Measurements from ENCODE around the gene RAB3C.

Gene RAB3C

DNA sequence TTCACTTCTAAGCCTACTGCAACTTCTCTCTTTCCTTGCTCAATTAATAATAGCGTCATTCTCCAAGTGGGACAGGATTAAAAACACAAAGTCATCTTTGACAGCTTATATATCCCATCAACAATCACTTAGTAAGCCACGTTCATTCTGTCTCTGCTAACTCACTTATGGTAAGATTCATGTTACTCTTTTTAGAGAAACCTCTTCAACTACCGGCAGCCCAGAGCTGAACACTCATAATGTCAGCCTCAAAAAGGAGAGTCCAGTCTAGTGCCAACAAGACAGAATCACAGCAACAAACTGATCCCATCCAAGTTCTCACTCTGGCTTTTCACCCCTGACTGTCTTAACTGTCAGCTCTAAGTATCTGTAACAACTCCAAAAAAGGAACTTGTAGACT, 196.0 kb downstream of the RAB3C start:
- DNase-seq, result no peak

DNA sequence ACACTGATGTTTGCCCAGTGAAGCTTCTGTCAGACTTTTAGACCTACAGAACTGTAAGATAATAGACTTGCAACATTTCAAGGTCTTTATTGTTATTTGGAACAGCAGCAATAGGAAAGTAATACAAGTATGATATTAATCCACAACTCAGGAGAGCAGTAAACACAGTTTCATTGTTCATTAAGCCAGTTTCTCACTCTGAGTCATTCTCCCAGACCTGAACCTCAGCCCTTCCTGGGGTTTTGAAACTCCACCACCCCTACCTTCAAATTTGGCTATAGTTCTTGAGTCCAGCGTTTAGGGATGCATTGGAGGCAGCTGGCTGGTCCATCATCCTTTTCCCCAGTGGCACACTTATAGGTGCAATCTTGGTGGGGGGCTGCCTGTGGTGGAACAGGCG, 203.2 kb downstream of the RAB3C start:
- DNase-seq, result no peak

DNA sequence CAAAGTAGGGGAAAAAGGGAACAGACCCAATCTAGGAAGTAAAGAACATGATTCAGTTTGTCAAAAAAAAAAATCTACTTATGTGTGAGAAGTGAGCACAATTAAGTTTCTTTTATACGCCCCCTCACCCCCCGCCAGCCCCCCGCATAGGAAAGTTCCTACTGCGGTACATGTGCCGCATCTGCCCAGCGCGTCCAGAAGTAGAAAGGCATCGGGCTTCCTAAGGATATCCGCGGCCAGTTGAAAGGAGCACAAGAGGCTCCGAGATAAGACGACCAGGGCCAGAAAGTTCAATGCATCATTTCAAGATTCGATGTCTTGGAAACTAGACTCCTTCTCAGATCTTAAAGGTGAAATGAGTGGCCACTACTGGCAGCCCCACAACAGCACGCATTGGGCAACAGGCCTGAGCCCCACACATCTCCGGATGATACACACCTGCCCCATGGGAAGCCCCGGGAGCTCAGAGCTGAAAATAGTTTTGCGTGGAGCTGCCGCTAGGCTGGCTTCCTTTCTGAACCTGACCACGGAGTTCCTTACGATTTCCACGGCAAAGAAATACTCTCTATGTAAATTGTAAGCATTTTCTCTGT, 203.9 kb downstream of the RAB3C start:
- no peak for DNase-seq

GRCh38 chr5:58787987-58788386, 205.1 kb downstream of the RAB3C start:
- DNase-seq, result no peak

DNA sequence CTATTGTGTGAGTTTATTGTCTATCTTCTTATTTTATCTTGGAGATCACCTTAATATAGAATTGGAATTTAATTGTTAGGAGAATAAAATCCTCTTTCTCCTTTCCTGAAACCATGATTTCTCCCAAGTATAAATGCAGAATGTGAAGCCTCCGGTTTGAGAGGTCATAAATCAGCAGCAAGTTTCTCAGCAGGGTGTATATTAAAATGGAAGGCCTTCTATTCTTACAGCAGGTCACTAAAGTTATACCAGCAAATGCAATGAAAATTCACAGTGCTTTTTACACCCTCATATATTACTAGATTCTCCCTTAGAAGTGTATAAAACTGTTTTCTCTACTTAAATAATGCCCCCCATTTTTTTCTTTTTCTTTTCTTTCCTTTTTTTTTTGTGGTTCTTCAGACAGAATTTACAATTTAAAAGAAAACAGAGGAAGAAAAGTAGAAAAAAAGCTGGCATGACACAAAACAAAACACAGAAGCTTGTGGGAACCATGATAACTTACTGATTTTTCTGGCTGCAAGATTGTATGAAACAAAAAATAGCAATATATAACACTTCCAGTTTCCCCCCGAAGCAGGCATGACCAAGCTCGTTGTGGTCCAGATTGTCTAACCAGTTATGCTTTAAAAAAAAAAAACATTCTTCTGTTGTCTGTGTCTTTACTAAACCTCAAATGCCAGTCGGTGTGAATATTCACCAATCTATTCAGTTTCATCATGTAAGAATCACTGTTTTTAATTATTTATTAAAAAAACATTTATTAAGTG, 211.2 kb downstream of the RAB3C start:
- no peak for DNase-seq

GRCh38 chr5:58794875-58795274, 212.0 kb downstream of the RAB3C start:
- no peak for DNase-seq

DNA sequence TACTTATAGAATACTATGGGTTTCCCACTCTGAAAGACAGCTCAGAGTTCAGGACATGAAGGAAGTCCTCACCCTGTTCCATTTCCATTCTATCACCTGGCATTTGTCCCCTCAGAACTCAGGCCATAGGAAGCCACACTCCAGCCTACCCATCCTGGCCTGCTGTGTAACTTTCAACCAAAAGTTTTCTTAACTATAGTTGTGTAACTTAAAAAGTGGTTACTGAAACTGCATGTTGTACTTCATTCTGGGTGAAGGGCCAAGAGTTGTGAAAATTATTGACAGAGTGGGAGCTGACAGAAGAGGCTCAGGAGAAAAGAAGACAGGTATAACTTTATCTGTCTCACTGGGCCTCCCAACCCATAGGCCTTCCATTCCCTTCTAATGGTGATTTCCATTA, 212.5 kb downstream of the RAB3C start:
- DNase-seq, result no peak

DNA sequence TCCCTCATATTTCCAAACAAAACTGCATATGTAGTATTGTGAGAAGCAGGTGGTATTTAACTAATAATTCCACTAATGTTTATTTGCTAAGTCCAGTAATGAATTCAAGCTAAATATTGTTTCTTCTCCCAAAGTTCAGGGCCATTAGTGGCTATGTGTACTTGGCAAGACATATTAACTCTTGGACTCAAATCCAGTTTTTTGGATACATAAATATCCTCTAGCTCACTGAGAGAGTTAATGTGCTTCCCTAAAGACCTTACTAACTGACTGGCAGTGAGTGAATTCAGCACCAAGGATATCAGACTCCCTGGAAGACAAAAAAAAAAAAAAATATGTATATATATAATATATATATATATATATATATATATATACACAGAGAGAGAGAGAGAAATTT, 214.1 kb downstream of the RAB3C start:
- DNase-seq, result no peak

- no peak for DNase-seq
These were observed 217.5 kb downstream of the RAB3C start for GRCh38 chr5:58800356-58800755.

GRCh38 chr5:58800861-58801540, 218.1 kb downstream of the RAB3C start:
- no peak for DNase-seq

- no peak for DNase-seq
These were observed 220.2 kb downstream of the RAB3C start for GRCh38 chr5:58803056-58803455.

DNA sequence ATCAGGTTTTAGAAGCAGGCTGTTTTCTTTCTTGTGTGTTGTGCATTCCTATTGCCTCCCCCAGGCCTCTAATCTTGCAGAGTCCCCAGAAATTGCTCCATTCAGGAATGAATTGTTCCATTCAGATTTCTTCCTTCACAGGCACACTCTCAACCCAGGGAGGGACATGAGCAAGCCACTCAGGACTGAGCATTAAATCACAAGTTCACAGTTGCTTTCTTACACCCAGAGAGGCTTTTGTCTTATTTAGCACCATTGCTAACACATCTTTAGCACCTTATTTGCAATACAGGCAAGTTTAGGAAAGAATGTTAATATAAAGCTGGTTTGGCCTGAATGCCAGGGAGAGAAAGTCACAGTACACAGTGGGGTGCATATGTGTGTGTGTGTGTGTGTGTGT, 221.4 kb downstream of the RAB3C start:
- DNase-seq, result no peak

DNA sequence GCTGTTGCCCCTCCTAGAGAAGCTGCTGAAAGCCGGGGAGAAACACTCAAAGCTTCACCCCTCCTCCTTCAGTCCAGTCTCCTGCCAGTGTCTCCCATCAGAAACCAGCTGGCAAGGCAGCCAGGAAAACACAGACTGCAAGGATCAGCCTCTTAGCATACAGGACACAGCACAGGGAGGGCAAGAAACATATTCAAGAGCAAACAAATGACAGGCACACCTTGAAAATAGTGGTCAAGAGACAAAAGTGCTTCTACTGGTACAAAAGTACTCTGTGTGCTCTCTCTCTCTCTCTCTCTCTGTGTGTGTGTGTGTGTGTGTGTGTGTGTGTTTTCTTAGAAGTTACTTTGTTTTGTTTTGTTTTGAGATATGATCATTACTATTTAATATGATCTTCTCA, 227.2 kb downstream of the RAB3C start:
- no peak for DNase-seq

DNA sequence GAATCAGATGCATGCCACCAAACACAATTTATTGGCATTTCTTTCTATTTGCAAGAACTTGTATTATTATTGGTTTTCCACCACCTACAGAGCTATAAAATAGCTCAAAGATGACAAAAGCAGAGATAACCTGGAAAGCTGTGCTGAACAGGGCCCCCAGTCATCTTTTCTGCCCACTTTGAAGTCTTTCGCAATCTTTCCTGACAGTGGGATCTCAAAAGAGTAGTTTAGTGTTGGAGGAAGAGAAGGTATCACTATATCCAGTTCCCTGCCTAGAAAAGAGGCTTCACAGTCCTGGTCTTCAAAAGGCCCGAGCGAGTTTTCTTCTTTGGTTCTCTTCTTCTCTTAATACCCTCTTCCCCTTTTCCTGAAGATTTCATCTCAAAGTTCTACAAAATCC, 231.0 kb downstream of the RAB3C start:
- no peak for DNase-seq

DNA sequence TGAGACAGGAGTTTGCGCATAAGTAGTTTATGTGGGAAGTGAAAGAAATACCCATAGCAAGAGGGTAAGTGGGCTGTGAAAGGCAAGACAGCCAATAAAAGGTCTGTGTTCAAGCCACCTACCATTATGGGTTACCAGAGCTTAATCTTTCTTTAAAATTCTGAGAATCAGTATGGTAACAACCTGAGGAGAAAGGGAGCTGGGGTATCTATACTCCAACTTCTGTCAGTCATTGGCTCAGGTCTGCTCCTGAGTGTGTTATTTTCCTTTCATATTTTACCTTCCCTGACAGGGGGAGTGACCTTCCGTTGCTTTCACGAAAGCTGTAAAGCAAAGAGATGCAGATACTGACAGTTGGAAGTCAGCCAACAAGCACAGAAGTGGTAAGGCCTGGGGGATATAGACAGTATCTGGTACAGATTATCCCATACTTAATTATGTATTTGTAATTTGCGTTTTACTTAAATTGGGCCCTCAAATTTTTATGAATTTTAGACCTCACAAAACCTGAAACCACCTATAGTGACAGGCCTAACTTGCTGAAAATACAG, 233.4 kb downstream of the RAB3C start:
- DNase-seq, result no peak

DNA sequence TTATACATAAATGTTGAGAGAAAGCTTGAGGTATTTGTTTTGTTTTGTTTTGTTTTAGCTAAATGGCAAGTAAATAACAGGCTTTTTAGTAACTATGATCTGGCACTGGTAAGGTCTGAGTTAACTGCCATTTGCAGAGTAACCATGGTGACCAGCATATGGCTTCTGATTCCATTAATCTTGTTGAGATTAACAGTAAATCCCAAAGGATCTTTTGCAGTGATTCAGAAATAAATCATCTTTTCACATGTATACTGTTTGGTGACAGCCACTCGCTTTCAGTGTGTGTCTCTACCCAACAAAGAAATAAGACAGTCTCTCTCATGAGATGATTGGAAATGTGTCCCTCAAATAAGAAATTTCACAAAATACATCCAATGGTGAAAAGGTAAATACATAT, 235.6 kb downstream of the RAB3C start:
- DNase-seq, result no peak

DNA sequence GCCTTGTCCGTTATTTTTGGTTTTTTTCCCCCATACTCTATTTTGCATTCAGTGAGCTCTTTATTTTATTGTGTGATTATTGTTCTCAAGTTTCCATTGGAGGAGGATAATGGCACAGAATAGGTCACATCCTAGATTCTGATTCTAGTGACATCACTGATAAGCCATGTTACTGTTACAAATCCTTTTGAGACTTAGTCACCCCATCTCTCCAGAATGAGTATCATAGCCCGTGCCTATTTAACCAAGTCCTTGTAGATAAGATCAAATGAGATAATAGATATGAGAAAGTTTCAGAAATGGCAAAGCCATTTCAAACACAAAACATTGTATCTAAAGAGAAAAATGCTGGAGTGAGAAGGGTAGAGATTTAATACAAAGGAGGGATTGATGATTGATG, 242.6 kb downstream of the RAB3C start:
- DNase-seq, result no peak

- no peak for DNase-seq
These were observed 243.0 kb downstream of the RAB3C start for GRCh38 chr5:58825899-58826298.

DNA sequence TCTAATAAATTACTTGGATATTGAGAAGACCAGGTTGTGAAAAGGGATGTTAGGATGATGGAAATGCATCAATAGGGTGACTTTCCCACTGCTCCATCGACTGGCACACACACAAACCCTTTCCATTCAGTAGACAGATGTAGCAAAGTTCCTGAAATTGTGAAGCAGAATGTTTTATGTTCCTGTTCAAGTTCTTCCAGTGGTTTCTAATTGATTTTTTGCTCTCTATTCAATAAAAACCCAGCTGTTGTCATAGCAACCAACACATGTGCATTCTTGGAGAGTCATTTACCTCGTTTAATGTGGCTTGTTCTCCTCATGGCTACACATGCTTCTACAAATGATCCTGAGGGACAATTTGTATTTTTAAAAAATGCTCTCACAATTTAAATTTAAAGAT, 244.6 kb downstream of the RAB3C start:
- no peak for DNase-seq

GRCh38 chr5:58828258-58828657, 245.4 kb downstream of the RAB3C start:
- peak; percentile 77 for DNase-seq

DNA sequence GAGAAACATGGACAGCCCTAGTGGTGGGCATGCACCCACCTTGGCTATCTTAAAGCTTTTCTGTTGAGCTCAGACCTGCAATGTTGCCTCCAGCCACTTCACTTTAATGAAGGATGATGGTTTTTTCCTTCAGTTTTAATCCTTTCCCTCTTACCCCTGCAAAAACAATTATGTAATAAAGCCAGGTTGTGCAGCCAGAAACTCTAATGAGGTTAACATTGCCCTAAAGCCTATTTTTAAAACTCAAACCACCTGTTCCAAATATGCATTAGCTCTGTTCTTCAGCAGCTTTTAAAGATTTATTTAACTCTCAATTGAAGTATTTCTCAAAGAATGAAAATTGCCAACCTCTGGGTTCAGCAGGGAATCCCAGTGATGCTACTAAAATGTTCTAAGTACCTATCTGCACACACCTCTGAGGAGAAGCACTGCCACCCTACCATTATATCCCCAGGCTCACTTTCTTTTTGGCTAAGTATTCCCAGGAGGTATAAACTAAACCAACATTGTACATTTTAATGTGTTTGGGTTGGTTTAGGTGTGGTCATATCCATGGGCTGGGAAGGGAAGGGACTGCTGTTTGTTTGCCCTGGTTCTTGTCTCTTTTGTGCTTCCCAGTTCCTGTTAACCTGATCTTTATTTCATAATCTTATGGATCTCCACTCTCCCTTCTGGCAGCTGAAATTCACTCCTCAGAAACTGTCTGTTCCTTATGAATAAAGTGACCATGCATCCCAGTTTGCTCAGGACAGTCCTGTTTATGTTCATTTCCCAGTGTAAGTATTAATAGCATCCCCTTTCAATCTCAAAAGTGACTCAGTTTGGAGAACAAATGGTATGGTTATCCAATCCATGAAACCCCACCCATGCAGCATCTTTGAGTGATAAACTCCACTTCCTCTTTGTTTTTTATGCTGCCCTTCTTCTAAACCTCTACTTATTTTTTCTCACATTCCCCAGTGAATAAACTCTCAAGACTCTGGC, 251.7 kb downstream of the RAB3C start:
- no peak for DNase-seq

GRCh38 chr5:58836351-58836750, 253.5 kb downstream of the RAB3C start:
- no peak for DNase-seq

DNA sequence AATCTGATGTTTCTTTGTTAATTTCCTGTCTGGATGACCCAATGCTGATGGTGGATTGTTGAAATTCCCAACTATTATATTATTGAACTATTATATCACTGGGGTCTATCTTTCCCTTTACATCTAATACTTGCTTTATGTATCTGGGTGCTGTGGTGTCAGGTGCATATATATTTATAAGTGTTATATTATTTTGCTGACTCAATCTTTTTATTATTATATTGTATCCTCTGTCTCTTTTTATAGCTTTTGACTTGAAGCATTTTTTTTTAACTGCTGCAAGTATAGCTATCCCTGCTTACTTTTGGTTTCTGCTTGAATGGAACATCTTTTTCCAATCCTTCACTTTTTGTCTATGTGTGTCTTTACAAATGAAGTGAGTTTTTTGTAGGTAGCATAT, 255.9 kb downstream of the RAB3C start:
- DNase-seq, result no peak

Data from right hindlimb (tissue), 1 donor.